ENCODE measurements around the gene BTBD19. TPM values are rescaled to one million over a fixed set of nuclear protein-coding genes. Genes with fewer than 3 reads are reported as not detected.
"Not testable (repeated sequence)": the region's sequence is repeated elsewhere in the genome, so short reads cannot be mapped to it uniquely, and the experiment has no call there.

BTBD19 gene
- 10 to 100 TPM; 12.7 to 25.7 (median 12.7) TPM for polyA plus RNA-seq (ENCODE audit: insufficient read length in 3 of 3)
- long read RNA-seq, donor 1 = 0 reads
- long read RNA-seq, donor 2, partial matches to known transcripts = 17 of 18 reads
- long read RNA-seq, donor 2, other reads (novel, unspliced or antisense) = 0 of 18 reads
- long read RNA-seq, donor 3, partial matches to known transcripts = 0 of 2 reads
- long read RNA-seq, donor 3, other reads (novel, unspliced or antisense) = 0 of 2 reads
- long read RNA-seq, donor 4 = 0 reads
- long read RNA-seq, donor 5 = 0 reads
- long read RNA-seq, donor 6, partial matches to known transcripts = 0 of 2 reads
- long read RNA-seq, donor 6, other reads (novel, unspliced or antisense) = 0 of 2 reads
- long read RNA-seq, donor 7 = 0 reads
- long read RNA-seq, donor 8, partial matches to known transcripts = 0 of 2 reads
- long read RNA-seq, donor 8, other reads (novel, unspliced or antisense) = 0 of 2 reads
- long read RNA-seq, donor 9 = 0 reads
- long read RNA-seq, donor 10 = 0 reads
- long read RNA-seq, donor 11, partial matches to known transcripts = 0 of 1 reads
- long read RNA-seq, donor 11, other reads (novel, unspliced or antisense) = 0 of 1 reads
- long read RNA-seq, donor 12, partial matches to known transcripts = 0 of 1 reads
- long read RNA-seq, donor 12, other reads (novel, unspliced or antisense) = 0 of 1 reads
- long read RNA-seq, donor 13, partial matches to known transcripts = 0 of 1 reads
- long read RNA-seq, donor 13, other reads (novel, unspliced or antisense) = 0 of 1 reads
- long read RNA-seq, donor 14 = 0 reads
- long read RNA-seq, donor 15 = 0 reads
- long read RNA-seq, donor 16, partial matches to known transcripts = 0 of 5 reads
- long read RNA-seq, donor 16, other reads (novel, unspliced or antisense) = 0 of 5 reads

DNA sequence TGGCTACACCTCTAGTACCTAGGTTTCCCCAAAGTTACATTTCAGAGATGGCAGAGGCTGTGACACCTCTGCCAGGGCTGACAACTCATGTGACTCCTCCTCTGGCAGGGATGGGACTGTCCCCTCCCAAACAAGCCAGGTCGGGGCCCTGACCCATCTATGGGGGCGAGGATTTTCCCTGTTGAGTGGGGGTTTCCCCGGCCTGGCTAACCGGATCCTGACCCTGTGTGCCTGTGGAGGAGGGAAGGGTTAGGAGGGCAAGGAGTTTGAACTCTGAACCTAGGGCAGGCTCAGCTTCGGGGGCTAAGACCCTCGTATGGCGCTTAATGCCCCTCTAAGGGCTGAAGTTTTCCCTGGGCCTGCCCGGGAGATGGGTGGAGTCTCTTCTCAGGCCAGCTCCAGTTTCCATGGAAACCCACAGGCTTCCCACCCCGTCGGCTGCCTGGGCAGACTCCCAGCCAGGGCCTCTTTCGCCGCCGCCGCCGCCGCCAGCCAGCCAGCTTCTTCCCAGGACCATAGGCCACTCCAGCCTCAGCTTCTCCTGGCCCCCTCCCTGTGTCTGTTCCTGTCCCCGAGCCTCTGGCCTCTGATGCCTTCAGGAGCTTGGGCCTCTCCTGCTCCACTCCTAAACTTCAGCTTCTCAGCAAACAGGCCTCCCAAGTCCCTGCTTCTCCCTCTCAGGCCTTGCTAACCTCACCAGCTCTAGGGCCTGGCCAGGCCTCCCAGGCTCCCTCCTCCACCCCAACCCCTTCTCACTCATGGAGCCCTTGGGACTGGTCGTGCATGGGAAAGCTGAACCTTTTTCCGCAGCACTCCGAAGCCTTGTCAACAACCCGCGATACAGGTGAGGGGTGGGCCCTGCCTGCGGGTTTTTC is at the start of gene BTBD19:
TSS of gene BTBD19 (plus strand) at position 461 of the 875 bp plus-strand sequence. CDS start at position 759, 298 bp downstream.
- DNase-seq (ENCODE audit: extremely low read depth in 1 of 11, low read depth in 9 of 11, low spot score in 4 of 11) = peak in 8 of 11 donors; percentile 74 to 90 (median 86)

GRCh38 chr1:44759077-44759476 is 49.2 kb upstream of the BTBD19 start:
- DNase-seq (ENCODE audit: extremely low read depth in 1 of 11, low read depth in 9 of 11, low spot score in 4 of 11) = no peak

- DNase-seq (ENCODE audit: extremely low read depth in 1 of 11, low read depth in 9 of 11, low spot score in 4 of 11) = no peak
Measured at GRCh38 chr1:44760876-44761275, 47.4 kb upstream of the BTBD19 start.

DNA sequence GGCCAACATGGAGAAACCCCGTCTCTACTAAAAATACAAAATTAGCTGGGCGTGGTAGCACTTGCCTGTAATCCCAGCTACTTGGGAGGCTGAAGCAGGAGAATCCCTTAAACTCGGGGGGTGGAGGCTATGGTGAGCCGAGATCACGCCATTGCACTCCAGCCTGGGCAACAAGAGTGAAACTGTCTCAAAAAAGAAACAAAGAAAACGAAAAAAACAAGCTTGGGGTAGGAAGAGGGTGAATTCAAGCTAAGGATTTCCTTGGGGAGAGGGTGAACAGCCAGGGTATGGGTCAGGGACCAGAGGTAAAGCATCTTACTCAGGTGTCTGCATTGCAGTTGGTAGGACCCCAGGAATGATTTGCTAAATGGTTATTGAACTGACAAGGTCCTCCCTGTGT is 41.9 kb upstream of the BTBD19 start:
- DNase-seq (ENCODE audit: extremely low read depth in 1 of 11, low read depth in 9 of 11, low spot score in 4 of 11) = not testable (repeated sequence)

- peak; percentile 89 to 96 (median 93) for DNase-seq (ENCODE audit: extremely low read depth in 1 of 11, low read depth in 9 of 11, low spot score in 4 of 11)
Measured at GRCh38 chr1:44775078-44775929, 33.0 kb upstream of the BTBD19 start, which contains the start of gene RPS8. Gene RPS8 (plus strand): TSS chr1:44775540. CDS start chr1:44775597, 57 bp downstream.

- no peak for DNase-seq (ENCODE audit: extremely low read depth in 1 of 11, low read depth in 9 of 11, low spot score in 4 of 11)
Measured at GRCh38 chr1:44775930-44776729, 32.2 kb upstream of the BTBD19 start.

GRCh38 chr1:44776730-44777068 is 31.6 kb upstream of the BTBD19 start:
- no peak for DNase-seq (ENCODE audit: extremely low read depth in 1 of 11, low read depth in 9 of 11, low spot score in 4 of 11)

DNA sequence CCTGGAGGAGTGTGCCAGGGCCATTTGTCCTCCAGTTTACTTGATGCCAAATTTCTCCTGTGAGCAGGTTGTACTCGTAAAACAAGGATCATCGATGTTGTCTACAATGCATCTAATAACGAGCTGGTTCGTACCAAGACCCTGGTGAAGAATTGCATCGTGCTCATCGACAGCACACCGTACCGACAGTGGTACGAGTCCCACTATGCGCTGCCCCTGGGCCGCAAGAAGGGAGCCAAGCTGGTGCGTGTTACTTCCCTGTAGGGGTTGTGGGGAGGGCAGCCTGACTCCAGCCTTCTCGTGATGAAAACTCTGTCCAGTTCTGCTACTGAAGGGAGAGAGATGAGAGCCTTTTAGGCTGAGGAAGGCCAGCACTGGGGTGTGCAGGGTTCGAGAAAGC is 30.8 kb upstream of the BTBD19 start:
- DNase-seq (ENCODE audit: extremely low read depth in 1 of 11, low read depth in 9 of 11, low spot score in 4 of 11) = no peak

GRCh38 chr1:44777969-44778635 is 30.2 kb upstream of the BTBD19 start:
- no peak for DNase-seq (ENCODE audit: extremely low read depth in 1 of 11, low read depth in 9 of 11, low spot score in 4 of 11)

- no peak for DNase-seq (ENCODE audit: extremely low read depth in 1 of 11, low read depth in 9 of 11, low spot score in 4 of 11)
Measured at GRCh38 chr1:44778705-44779576, 29.4 kb upstream of the BTBD19 start.

DNA sequence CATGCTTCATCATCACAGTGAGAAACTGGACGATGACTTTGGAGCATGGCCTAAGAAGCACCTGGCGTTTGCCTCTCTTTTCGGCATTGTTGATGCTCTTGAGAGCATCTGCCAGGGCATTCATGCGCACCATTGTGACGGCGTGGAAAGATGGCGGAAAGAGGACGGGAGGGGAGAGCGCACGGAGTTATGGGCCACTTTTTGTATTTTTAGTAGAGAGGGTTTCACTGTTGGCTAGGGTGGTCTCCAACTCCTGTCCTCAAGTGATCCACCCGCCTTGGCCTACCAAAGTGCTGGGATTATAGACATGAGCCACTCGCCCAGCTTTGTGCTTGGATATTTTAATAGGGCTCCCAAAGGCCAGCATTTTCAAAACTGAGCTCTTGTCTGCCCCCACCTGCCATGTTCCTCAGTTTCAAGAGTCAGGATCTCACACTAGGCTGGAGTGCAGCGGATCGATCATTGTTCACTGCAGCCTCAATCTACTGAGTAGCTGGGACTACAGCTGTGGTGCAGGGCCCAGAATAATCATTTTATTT is 27.7 kb upstream of the BTBD19 start:
- no peak for DNase-seq (ENCODE audit: extremely low read depth in 1 of 11, low read depth in 9 of 11, low spot score in 4 of 11)

GRCh38 chr1:44783697-44784093 is 24.6 kb upstream of the BTBD19 start:
- DNase-seq (ENCODE audit: extremely low read depth in 1 of 11, low read depth in 9 of 11, low spot score in 4 of 11) = no peak

DNA sequence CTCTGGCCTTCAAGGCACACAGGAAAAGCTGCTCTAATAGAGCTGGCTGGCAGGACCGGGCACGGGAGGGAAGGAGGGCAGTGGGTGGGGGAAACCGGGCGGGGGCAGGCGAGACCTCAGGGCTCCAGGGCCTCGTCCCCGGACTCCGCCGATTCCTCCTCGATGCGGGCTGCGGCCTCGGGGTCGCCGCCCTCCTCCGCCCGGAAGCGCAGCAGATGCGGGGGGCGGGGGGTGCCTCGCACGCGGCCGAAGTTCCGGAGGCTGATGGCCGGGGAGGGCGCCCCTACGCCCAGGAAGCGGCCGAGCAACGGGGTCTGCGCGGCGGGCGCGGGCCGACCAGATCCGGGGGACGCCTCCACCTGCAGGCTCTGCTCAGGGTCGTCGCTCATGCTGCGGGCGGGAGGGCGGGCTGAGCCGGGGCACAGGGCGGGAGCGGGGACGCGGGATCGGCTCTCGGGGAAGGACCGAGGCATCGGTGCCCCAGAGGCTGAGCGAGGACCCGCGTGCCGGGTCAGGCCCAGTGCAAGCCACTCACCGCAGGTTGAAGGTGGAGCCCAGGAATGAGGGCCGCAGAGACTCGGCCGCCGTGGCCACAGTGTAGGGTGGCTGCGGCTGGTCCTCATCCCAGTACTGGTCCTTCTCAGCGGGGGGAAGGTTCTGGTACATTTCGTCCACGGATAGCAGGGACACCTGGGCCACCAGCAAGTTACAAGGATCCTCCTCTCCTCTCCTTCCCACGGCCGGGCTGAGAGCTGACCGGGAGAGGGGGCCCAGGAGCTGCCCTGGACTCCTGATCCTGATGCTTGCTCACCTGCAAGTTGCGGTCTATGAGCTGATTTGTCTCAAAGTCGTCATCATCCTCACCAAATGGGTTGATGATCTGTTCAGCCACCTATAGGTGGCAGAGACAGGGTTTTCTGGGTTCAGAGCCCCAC is 24.0 kb upstream of the BTBD19 start:
- no peak for DNase-seq (ENCODE audit: extremely low read depth in 1 of 11, low read depth in 9 of 11, low spot score in 4 of 11)

GRCh38 chr1:44785029-44785380 is 23.3 kb upstream of the BTBD19 start:
- DNase-seq (ENCODE audit: extremely low read depth in 1 of 11, low read depth in 9 of 11, low spot score in 4 of 11) = no peak
